ENCODE measurements around the gene PIP4P1. TPM values are rescaled to one million over a fixed set of nuclear protein-coding genes. Genes with fewer than 3 reads are reported as not detected.

Gene PIP4P1
- total and polyA plus RNA-seq, 4 donors = 22.2 to 46.7 (median 31.5) TPM

DNA sequence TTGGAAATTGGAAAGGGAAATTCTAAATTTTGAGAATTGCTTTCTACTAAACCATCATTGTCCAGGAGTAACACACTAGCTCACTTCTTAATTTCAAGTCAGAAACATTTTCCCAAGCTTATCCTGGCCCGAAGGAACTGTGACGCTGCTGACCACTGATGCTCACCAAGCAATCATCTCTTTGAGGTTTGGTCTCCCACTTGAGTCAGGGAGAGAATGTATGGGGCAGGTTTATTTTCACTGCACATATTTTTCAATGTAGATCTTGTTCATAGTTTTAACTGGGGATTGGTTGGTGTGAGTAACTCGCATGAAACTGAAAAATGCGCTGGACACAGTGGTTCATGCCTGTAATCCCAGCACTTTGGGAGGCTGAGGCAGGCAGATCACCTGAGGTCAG is 31.3 kb upstream of the PIP4P1 start:
- DNase-seq (no peak), ATAC-seq (ENCODE audit: insufficient read depth, low FRiP score) (no peak)
- Histone ChIP-seq H3K27me3 (ENCODE audit: control insufficient read depth in 3 of 3, insufficient read depth in 3 of 3, low read length in 2 of 3) (no peaks in the 10 kb centered on the region), H3K36me3 (ENCODE audit: control insufficient read depth in 4 of 4, insufficient read depth in 4 of 4, low read length in 4 of 4) (no peaks in the 10 kb centered on the region), H3K9ac (ENCODE audit: insufficient read depth in 1 of 2, low read length in 2 of 2) (no peak overlapping the region), H3K4me3 (no peak overlapping the region), H3K9me3 (ENCODE audit: control insufficient read depth in 4 of 4, insufficient read depth in 3 of 4, low read length in 3 of 4) (no peaks in the 10 kb centered on the region), H3K4me1 (ENCODE audit: control insufficient read depth in 5 of 5, insufficient read depth in 5 of 5, low read length in 5 of 5) (peaks cover 0 to 3% (median 0%) of the 10 kb centered on the region in 5 donors), H3K27ac (ENCODE audit: low read depth in 1 of 2, low read length in 1 of 2) (no peak overlapping the region)
- TF ChIP-seq, protein P1, sequence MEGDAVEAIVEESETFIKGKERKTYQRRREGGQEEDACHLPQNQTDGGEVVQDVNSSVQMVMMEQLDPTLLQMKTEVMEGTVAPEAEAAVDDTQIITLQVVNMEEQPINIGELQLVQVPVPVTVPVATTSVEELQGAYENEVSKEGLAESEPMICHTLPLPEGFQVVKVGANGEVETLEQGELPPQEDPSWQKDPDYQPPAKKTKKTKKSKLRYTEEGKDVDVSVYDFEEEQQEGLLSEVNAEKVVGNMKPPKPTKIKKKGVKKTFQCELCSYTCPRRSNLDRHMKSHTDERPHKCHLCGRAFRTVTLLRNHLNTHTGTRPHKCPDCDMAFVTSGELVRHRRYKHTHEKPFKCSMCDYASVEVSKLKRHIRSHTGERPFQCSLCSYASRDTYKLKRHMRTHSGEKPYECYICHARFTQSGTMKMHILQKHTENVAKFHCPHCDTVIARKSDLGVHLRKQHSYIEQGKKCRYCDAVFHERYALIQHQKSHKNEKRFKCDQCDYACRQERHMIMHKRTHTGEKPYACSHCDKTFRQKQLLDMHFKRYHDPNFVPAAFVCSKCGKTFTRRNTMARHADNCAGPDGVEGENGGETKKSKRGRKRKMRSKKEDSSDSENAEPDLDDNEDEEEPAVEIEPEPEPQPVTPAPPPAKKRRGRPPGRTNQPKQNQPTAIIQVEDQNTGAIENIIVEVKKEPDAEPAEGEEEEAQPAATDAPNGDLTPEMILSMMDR (IDR thresholded peaks at IDR 0.05; ENCODE audit: control extremely low read depth, extremely low read depth) = no peak
- WGBS, 2 donors = 96 to 98% methylated on average over 4 of the region's 4 CpGs

DNA sequence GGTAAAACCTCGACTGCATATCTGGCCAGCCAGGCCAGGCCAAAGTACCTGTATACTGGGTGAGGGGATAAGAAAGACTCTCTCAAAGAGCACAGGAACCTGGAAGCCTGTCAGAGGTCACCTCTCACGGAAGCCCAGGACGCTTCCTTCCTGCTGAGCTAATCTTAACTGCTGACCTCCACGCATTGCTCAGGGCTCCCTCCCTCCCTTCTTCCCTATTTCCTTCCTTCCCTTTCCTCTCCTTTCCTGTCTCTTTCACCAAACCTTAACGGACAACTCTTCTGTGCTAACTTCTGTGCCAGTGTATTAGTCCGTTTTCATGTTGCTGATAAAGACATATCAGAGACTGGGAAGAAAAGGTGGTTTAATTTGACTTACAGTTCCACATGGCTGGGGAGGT is 29.3 kb upstream of the PIP4P1 start:
- 34 to 50% methylated on average over 6 of the region's 6 CpGs for WGBS, 2 donors
- no peaks in the 10 kb centered on the region for H3K36me3 ChIP-seq (ENCODE audit: control insufficient read depth in 4 of 4, insufficient read depth in 4 of 4, low read length in 4 of 4)
- no peaks in the 10 kb centered on the region for H3K27me3 ChIP-seq (ENCODE audit: control insufficient read depth in 3 of 3, insufficient read depth in 3 of 3, low read length in 2 of 3)
- H3K9ac ChIP-seq (ENCODE audit: insufficient read depth in 1 of 2, low read length in 2 of 2) = no peak overlapping the region
- TF ChIP-seq, protein P1 (IDR thresholded peaks at IDR 0.05; ENCODE audit: control extremely low read depth, extremely low read depth) = no peak
- H3K4me3 ChIP-seq = no peak overlapping the region
- no peaks in the 10 kb centered on the region for H3K9me3 ChIP-seq (ENCODE audit: control insufficient read depth in 4 of 4, insufficient read depth in 3 of 4, low read length in 3 of 4)
- ATAC-seq (ENCODE audit: insufficient read depth, low FRiP score) (no peak), DNase-seq (no peak)
- H3K27ac ChIP-seq (ENCODE audit: low read depth in 1 of 2, low read length in 1 of 2) = no peak overlapping the region
- peaks cover 0 to 3% (median 0%) of the 10 kb centered on the region in 5 donors for H3K4me1 ChIP-seq (ENCODE audit: control insufficient read depth in 5 of 5, insufficient read depth in 5 of 5, low read length in 5 of 5)

DNA sequence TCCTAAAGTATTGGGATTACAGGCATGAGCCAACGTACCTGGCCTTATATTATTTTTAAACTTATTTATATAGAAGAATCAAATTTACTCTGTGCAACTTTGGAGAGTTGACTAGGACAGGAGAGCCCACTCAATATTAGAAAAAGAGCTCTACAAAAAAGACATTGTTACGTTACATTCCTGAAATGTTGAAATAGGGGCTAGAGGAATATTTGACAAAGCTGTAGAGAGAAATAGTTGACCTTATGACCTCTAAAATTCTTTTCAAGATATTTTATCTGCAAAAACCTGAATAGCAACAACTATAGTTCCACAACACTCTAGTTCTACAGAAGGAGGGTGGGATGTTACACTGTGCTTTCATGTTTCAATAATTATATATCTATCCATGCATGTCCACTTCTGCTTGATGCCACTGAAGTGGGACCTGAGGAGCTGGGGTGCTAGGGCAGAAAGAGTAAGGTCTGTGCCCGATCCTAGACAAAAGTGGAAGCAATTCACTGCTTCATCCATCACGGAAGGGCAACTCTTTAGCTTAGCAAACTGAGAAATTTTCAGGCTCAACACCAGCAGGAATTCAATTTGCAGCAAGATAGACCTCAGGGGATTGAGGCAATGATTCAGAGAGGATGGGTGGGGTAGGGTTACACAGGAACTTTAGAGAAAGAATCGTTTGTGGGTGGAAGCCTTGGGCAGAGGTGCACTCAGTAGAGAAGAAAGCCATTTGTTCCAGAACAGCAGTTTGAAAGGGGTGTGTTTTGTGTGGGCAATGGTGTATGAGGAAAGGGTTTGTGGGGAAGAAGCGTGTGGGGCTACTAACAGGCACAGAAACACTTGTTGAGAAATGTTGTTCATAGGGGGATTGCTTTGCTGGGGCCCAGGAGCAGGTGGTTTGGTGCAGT is 28.1 kb upstream of the PIP4P1 start:
- 29 to 38% methylated on average over 6 of the region's 6 CpGs for WGBS, 2 donors

More for the DNA sequence above, 28.1 kb upstream of the PIP4P1 start:
- Histone ChIP-seq H3K9me3 (ENCODE audit: control insufficient read depth in 4 of 4, insufficient read depth in 3 of 4, low read length in 3 of 4) (no peaks in the 10 kb centered on the region), H3K27ac (ENCODE audit: low read depth in 1 of 2, low read length in 1 of 2) (peak overlapping the region in 1 of 2 donors; percentile 35), H3K9ac (ENCODE audit: insufficient read depth in 1 of 2, low read length in 2 of 2) (no peak overlapping the region), H3K4me1 (ENCODE audit: control insufficient read depth in 5 of 5, insufficient read depth in 5 of 5, low read length in 5 of 5) (peaks cover 0 to 3% (median 0%) of the 10 kb centered on the region in 5 donors), H3K36me3 (ENCODE audit: control insufficient read depth in 4 of 4, insufficient read depth in 4 of 4, low read length in 4 of 4) (no peaks in the 10 kb centered on the region), H3K27me3 (ENCODE audit: control insufficient read depth in 3 of 3, insufficient read depth in 3 of 3, low read length in 2 of 3) (no peaks in the 10 kb centered on the region), H3K4me3 (no peak overlapping the region)
- DNase-seq = peak in 2 of 3 donors; percentile 9 to 11
- TF ChIP-seq, protein P1 (IDR thresholded peaks at IDR 0.05; ENCODE audit: control extremely low read depth, extremely low read depth) = no peak
- no peak for ATAC-seq (ENCODE audit: insufficient read depth, low FRiP score)
